Stomach (tissue), 9 donors: Measurements from ENCODE around the gene AAMDC. TPM values are rescaled to one million over a fixed set of nuclear protein-coding genes. Genes with fewer than 3 reads are reported as not detected.

Experiments
- DNase-seq, 2 donors: peaks; one replicate each; pipeline versions ENCODE4 v3.0.0 to v3.0.0-alpha.2; 2013 to 2019
- H3K27ac ChIP-seq, 5 donors: fragments of 200-600 bp in 4 of 5; sonication (generic) in 4 of 5; one replicate each; pipeline ENCODE4 v1.5.1; 2013 to 2019; ENCODE audit warnings: mild to moderate bottlenecking in 1 of 5, moderate library complexity in 1 of 5
- H3K27me3 ChIP-seq, 3 donors: fragments of 200-600 bp; sonication (generic); one replicate each; pipeline ENCODE4 v1.5.1; 2017 to 2019; ENCODE audit warnings: mixed run types in 1 of 3
- H3K36me3 ChIP-seq, 4 donors: fragments of 200-600 bp; sonication (generic); 1 replicate in 3 of 4; 2 replicates in 1 of 4; pipeline ENCODE4 v1.5.1; 2016 to 2019
- H3K4me1 ChIP-seq, 4 donors: fragments of 200-600 bp; sonication (generic); one replicate each; pipeline ENCODE4 v1.5.1; 2016 to 2019
- H3K4me3 ChIP-seq, 4 donors: fragments of 200-600 bp; sonication (generic) in 3 of 4; one replicate each; pipeline ENCODE4 v1.5.1; 2016 to 2019; ENCODE audit warnings: mild to moderate bottlenecking in 1 of 4
- H3K9me3 ChIP-seq, 4 donors: fragments of 200-600 bp; sonication (generic); one replicate each; pipeline ENCODE4 v1.5.1; 2016 to 2019
- CTCF ChIP-seq, 7 experiments: fragments of 450-650 bp in 4 of 7; fragments of 200-600 bp in 3 of 7; sonication (generic) in 3 of 7; IDR thresholded peaks; one replicate each; pipeline ENCODE4 v1.5.1; 2016 to 2019; ENCODE audit warnings: antibody characterized with exemption in 7 of 7, control low read depth in 2 of 7, mild to moderate bottlenecking in 1 of 7
- EP300 ChIP-seq: sonication (generic); formaldehyde crosslinking; IDR thresholded peaks from one replicate; pipeline ENCODE4 v1.6.1; 2017; ENCODE audit warnings: antibody characterized with exemption
- POLR2A ChIP-seq, 4 donors: fragments of 450-650 bp; IDR thresholded peaks; one replicate each; pipeline ENCODE4 v1.6.1; 2016; ENCODE audit warnings: antibody characterized with exemption in 4 of 4, control low read depth in 2 of 4, mild to moderate bottlenecking in 1 of 4, moderate library complexity in 1 of 4
- POLR2AphosphoS5 ChIP-seq, 3 donors: sonication (generic); formaldehyde crosslinking; IDR thresholded peaks; one replicate each; pipeline ENCODE4 v1.6.1; 2016; ENCODE audit warnings: antibody characterized with exemption in 3 of 3
- WGBS, 5 donors: extraction: QIAGEN DNeasy Blood & Tissue Kit in 3 of 5; methylation state at CpG; one replicate each; pipeline versions ENCODE4 v1.1.5 to v1.1.7; 2013 to 2018; 5-methylcytosine and 5-hydroxymethylcytosine counted together
- intact Hi-C: fragments of 100-400 bp; cut with DNase I; formaldehyde crosslinking; loops from one replicate; pipeline ENCODE4 v1.15.1; 2023; ENCODE audit warnings: low total_unique reads
- polyA plus RNA-seq, 3 donors: library from polyadenylated mRNA; stranded (reverse); fragments of 200-250 nt; gene quantifications; one replicate each; pipeline ENCODE4 v1.2.3, GENCODE V29; 2013
- total RNA-seq, 5 donors: library from RNA; depleted of rRNA; stranded (reverse); fragments of >200 nt; gene quantifications; one replicate each; pipeline versions ENCODE4 v1.1.0 to v1.2.3, GENCODE V29; 2014 to 2016
- donor health status: healthy with polysubstance abuse.
- donor health status: Bipolar disorder and iron deficiency.
- donor health status: healthy.

The AAMDC gene
- total and polyA plus RNA-seq, 8 donors = 2.2 to 127 (median 32.7) TPM; not detected in 1

- TF ChIP-seq POLR2AphosphoS5 (IDR thresholded peaks at IDR 0.05) = no peak
- no peak for TF ChIP-seq EP300
- no peak for TF ChIP-seq POLR2A (IDR thresholded peaks at IDR 0.05)
- no peak for TF ChIP-seq CTCF (IDR thresholded peaks at IDR 0.05)
- Histone ChIP-seq H3K27ac (no peak overlapping the region), H3K27me3 (no peaks in the 10 kb centered on the region), H3K9me3 (no peaks in the 10 kb centered on the region), H3K4me1 (peaks cover 1 to 40% (median 10%) of the 10 kb centered on the region in 4 donors), H3K36me3 (peaks cover 0 to 5% (median 2%) of the 10 kb centered on the region in 4 donors), H3K4me3 (no peak overlapping the region)
- no peak for DNase-seq
- intact Hi-C loops = no loop called here
- 85 to 96% (median 94%) methylated on average over 2 of the region's 2 CpGs for WGBS, 5 donors
Measured at GRCh38 chr11:77793972-77794371, 27.0 kb upstream of the AAMDC start.

- Histone ChIP-seq H3K36me3 (peaks cover 0 to 3% (median 0%) of the 10 kb centered on the region in 4 donors), H3K27me3 (no peaks in the 10 kb centered on the region), H3K4me1 (peaks cover 4 to 55% (median 19%) of the 10 kb centered on the region in 4 donors), H3K27ac (no peak overlapping the region), H3K4me3 (no peak overlapping the region), H3K9me3 (no peaks in the 10 kb centered on the region)
- 69 to 80% (median 77%) methylated on average over 3 of the region's 3 CpGs for WGBS, 5 donors
- TF ChIP-seq CTCF (IDR thresholded peaks at IDR 0.05) = no peak
- TF ChIP-seq EP300 = no peak
- no peak for TF ChIP-seq POLR2AphosphoS5 (IDR thresholded peaks at IDR 0.05)
- TF ChIP-seq POLR2A (IDR thresholded peaks at IDR 0.05) = no peak
- DNase-seq = no peak
- intact Hi-C loops = no loop called here
Measured at GRCh38 chr11:77799338-77799737, 21.6 kb upstream of the AAMDC start.

GRCh38 chr11:77800449-77800848 is 20.5 kb upstream of the AAMDC start:
- Histone ChIP-seq H3K4me3 (no peak overlapping the region), H3K9me3 (no peaks in the 10 kb centered on the region), H3K27me3 (no peaks in the 10 kb centered on the region), H3K36me3 (peaks cover 0 to 3% (median 0%) of the 10 kb centered on the region in 4 donors), H3K27ac (no peak overlapping the region), H3K4me1 (peaks cover 0 to 59% (median 19%) of the 10 kb centered on the region in 4 donors)
- DNase-seq = no peak
- TF ChIP-seq POLR2A (IDR thresholded peaks at IDR 0.05) = no peak
- no peak for TF ChIP-seq CTCF (IDR thresholded peaks at IDR 0.05)
- no peak for TF ChIP-seq POLR2AphosphoS5 (IDR thresholded peaks at IDR 0.05)
- no peak for TF ChIP-seq EP300
- intact Hi-C loops = no loop called here

- TF ChIP-seq CTCF (IDR thresholded peaks at IDR 0.05) (no peak), EP300 (no peak), POLR2A (IDR thresholded peaks at IDR 0.05) (no peak), POLR2AphosphoS5 (IDR thresholded peaks at IDR 0.05) (no peak)
- Histone ChIP-seq H3K27me3 (no peaks in the 10 kb centered on the region), H3K9me3 (no peaks in the 10 kb centered on the region), H3K27ac (no peak overlapping the region), H3K36me3 (peaks cover 0 to 3% (median 0%) of the 10 kb centered on the region in 4 donors), H3K4me1 (peaks cover 0 to 59% (median 24%) of the 10 kb centered on the region in 4 donors), H3K4me3 (no peak overlapping the region)
- intact Hi-C loops = no loop called here
- no peak for DNase-seq
- WGBS, 5 donors = 71 to 86% (median 75%) methylated on average over 3 of the region's 3 CpGs
Measured at GRCh38 chr11:77801477-77801876, 19.5 kb upstream of the AAMDC start.
